ENCODE data around the gene DAB2IP.

- no peak for TF ChIP-seq CTCF (IDR thresholded peaks at IDR 0.05; ENCODE audit: insufficient read depth, low read depth, low read length)
- no peak for TF ChIP-seq EZH2 (IDR thresholded peaks at IDR 0.05; ENCODE audit: insufficient read depth, low read length)
Measured at GRCh38 chr9:121631115-121631514, 20.3 kb upstream of the DAB2IP start.
